Hippocampal formation (tissue), 2 donors: ENCODE results near the gene SLC66A3.
"Not testable (repeated sequence)": the region's sequence is repeated elsewhere in the genome, so short reads cannot be mapped to it uniquely, and the experiment has no call there.

Source experiments
- DNase-seq, 2 donors: peaks; one replicate each; lab custom pipeline; 2025; lab: John Stamatoyannopoulos, UW

The SLC66A3 gene

DNA sequence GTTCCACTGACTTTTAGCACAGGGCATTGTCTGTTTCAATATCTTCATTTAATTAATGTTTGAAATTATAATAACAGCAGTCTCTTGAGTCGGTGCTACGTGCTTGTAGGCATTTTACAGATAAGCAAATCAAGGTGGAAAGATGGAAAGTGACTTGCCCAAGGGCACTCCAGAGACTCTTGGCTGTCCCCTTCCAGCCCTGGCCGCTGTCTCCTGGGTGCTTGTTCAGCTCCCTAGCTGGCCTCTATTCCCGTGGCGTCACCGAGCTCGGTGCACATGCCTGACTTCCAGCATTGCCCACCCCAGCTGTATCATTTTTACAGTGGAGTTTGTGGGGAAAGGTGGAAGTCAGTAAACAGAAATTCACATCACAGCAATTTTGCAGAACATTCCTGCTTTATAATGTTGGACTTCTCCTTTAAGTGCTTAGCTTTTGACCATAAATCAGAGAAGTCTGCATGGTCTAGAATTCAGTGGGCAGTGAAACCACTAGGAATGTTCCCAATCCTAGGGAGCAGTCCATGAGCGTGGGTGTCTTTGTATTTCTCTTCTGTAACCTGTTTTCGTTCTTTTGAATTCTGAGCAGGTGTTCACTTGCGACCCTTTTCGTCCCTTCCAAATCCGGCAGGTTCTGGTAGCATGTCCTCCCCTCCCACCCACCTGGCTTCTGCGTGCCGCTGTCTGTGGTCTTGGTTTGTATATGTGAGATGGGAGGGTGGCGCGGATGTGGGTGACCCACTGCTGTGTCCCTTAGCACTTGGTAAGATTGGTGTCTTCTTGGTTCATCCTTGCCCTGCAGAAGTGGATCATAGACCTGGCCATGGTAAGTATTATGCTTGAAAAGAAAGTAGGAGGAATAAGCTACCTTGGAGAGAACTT lies 8.4 kb downstream of the SLC66A3 start:
- DNase-seq: no peak

DNA sequence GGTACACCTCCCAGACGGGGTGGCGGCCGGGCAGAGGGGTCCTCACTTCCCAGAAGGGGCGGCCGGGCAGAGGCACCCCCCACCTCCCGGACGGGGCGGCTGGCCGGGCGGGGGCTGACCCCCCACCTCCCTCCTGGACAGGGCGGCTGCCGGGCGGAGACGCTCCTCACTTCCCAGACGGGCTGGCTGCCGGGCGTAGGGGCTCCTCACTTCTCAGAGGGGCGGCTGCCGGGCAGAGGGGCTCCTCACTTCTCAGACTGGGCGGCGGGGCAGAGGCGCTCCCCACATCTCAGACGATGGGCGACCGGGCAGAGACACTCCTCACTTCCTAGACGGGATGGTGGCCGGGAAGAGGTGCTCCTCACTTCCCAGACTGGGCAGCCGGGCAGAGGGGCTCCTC lies 9.8 kb downstream of the SLC66A3 start:
- DNase-seq: not testable (repeated sequence)

DNA sequence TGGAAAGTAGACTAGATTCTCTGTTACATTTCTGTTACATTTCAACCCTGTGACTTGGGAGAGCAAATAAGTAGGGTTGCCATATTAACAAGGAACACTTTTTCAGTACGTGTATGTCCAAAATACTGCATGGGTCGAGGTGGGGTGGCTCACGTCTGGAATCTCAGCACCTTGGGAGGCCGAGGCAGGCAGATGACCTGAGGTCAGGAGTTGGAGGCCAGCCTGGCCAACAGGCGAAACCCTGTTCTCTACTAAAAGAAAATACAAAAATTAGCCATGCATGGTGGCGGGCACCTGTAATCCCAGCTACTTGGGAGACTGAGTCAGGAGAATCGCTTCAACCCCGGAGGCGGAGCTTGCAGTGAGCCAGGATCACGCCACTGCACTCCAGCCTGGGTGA lies 11.2 kb downstream of the SLC66A3 start:
- no peak for DNase-seq

DNA sequence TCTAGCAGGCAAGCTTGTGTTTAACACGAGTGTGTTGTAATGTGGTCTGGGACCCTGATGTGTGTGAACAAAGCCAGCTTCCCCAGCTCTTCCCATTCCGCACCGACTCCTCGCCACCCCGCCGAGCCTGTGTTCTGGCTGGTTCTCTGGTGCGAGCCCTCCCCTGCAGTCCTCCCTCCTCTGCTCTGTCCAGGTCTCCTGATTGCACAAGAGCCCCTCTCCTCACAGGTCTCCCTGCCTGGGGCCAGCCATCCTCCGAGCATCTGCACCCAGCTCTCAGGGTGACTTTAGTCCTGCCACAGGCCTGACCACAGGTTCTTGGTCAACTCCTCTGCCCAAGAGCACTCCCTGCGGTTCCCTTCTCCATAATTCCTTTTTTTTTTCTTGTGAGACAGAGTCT lies 13.2 kb downstream of the SLC66A3 start:
- DNase-seq: no peak

DNA sequence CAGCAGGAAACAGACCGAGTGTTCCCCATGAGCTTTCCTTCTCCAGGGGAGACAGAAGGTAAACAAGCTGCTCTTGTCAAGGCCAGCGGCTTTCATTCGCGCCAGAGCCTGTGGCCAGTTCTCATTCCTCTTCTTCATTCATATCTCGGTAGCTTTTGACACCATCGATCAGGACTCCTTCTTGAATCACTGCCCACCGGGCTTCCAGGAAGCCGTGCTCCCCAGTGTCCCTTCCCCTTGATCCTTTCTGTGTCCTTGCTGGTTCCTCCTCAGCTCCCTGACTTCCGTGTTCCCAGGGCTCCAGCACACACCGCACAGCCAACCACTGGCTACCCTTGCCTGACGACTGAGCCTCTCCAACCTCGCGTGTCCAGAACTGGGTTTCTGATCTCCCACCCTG lies 14.1 kb downstream of the SLC66A3 start:
- no peak for DNase-seq

DNA sequence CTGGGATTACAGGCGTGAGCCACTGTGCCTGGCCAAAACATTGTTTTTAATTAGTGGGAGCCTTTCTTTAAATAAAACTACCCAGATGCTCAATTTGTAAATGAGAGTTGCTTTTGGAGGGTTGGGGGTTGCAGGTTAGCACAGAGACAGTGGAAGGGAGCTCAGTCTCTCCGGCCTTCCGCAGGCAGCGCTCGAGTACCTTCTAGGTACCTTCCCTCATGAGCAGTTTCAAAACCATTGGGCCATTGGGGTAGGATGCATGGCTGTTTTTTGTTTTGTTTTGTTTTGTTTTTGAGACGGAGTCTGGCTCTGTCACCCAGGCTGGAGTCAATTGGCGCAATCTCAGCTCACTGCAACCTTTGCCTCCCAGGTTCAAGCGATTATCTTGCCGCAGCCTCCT lies 19.0 kb downstream of the SLC66A3 start:
- DNase-seq: no peak

DNA sequence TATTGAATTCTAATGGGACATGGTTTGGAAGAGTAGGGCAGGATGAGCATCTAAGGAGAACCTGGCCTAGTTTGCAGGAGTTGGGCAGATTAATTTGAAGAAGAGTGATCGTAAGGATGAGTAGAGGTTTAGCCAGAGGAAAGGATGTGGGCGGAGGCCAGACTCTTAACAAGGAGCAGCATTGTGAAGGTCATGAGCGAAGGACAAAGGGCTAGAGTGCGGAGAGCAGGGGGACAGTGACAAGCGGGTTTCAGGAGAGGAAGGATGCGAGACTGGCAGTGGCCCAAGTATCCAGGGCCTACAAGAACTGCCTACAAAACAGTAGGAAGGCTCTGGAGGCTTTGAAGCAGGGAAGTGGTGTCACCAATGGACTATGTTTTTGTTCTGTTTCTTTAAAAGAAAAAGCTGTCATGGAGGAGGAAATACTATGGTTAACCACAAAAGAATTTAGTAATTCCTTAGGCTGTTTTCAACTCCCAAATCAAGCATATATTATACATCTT lies 20.1 kb downstream of the SLC66A3 start:
- DNase-seq: no peak

DNA sequence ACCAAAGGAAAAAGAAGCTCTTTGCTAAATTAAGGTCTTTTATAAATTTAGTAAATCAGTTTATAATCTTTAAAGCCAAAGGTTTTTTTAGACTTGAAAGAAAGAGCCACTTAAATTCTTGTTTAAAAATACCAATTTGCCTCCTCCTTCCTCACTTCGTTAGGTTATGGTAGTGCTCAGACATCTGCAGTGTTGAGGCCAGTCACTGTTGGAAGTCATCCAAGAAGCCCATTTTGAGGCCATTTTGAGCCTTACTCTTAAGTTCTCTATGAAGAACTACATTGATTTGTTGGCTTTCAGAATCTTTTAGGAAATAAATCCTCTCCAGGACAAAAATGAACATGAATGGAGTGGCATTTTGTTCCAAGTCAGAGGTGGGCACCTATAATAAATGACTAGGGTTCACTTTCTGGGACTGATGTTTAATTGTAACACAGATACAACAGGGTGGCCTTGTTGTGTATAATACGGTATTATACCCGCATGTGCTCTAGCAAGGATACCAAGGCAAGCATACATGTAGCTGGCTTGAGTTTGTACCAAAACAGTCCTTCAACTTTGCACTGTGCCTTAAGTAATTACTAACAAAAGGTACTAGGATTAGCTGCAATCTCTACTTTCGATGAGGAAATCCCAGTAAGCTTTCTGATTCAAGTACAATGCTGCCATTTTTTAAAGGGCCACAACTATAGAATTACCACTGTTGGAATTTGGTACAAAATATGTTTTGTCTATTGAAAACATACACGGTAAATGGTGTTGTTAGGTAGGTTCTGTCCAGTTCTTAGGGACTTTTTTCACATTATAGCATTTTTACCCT lies 22.8 kb downstream of the SLC66A3 start:
- no peak for DNase-seq

DNA sequence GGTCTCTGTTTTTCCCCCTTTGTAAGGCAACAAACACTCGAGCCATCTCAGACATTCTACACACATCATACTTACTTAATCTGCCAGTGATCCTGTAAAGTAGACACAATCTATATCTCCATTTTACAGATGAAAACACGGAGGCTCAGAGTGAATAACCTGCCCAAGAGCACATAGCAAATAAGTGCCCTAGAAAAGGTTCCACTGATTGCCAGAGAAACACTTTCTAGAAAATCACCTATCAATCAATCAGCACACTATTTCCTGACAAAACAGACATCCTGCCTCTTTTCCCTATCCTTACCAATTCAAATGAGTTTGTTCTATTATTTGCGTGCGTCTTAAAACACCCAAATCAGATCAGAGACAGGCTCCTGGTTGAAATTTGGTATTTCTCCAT lies 23.9 kb downstream of the SLC66A3 start:
- DNase-seq: no peak

DNA sequence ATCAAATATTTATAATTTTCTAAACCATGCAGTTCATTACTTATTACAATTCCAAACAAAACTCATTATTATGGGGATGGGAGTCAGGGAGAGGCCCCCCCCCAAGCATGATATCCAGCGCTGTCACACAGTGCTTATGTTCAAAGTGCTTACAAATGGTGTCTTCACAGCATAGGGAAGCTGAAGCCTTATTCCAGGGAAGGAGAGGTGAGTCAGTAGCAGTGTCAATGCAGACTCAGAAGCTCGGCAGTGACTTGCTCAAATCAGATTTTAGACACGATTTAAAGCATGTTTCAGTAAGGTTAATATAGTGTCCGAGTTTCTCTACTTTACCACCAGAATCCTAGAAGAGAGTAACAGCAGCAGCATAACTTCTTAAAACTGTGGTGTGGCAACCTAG lies 24.6 kb downstream of the SLC66A3 start:
- DNase-seq: no peak

DNA sequence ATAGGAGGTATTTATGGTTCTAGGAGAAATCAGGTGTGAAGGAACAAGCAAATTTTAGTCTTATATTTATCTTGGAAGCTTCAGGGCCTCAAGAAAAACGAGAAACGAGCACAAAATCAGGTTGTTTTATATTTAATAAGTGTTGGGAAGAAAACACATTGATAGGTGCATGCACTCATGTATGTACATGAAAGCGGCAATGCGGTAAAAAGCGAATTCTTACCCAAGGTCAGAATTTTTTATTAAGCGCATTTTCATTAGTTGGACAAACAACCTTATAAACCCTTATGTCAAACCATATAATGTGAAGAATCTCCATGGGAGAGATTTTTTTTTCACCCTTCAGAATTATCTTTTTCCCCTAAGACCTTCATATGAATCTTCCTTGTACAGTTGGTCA lies 25.4 kb downstream of the SLC66A3 start:
- no peak for DNase-seq

DNA sequence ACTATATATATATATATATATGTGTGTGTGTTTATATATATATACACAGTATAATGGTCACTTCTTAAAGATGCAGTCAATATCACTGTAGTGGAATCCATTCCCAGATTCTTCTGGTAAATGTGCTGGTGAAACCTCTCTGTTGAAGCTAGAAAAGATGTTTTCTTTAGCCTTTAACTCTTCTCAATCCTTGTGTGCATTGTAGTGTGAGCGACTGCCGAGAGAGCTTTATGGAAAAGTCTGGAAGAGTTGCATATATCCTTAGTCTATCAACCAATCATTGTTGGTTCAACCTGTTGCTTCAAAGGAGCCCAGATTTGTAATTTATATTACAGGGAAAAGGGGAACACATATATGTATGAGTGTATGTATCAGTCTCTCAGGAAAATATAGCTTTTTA lies 27.7 kb downstream of the SLC66A3 start:
- DNase-seq: no peak

DNA sequence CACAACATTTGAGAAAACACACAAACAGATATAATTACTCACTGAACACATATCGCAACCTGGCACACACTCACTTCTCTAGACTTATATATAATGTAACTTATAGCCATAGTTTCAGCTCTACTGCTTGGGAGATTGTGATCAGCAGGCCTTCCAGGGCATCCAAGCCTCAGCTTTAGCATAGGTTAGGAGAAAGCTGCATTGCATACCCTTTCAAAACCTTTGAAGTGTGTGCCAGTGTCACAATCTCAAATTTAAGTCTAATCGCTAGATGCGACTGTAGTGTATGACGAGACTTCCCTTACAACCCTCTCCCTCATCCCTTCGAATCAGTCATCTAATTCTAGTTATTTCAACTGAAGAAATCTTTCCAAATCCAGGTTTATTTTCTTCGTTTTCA lies 30.9 kb downstream of the SLC66A3 start:
- DNase-seq: no peak

DNA sequence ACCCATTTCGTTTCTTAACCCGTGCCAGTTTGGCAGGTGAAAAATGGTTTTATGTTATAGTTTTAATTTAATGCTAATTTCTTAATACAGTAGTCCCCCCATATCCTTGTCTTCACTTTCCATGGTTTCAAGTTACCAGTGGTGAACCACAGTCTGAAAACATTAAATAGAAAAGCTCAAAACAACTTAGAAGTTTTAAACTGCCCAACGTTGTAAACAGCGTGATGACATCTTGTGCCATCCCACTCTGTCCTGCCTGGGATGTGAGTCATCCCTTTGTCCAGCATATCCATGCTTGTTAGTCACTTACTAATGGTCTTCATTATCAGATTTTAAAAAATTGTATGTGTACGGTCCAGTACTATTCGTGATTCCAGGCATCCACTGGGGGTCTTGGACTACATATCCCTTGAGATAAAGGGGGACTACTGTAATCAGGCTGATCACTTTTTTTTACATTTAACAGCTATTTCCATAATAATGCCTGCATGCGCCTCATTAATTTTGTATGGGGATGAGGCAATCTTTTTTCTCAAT lies 31.9 kb downstream of the SLC66A3 start:
- no peak for DNase-seq

DNA sequence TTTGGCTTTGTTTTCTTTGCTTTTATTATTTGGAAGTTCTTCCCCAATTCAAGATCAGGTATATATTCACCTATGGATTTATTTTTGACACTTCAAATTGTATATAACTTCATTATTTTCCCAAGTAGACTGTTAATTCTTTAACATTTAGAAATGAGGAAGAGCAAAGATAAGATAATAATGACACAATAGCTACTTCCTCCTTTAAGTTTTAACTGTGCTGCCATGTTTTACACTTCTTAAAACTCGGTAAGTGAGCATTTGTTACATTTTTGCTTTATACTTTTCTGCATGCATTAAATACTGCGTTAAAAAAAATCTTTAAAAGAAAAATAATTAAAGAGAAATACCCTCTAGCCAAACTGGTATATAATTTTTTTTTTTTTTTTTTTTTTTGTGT lies 32.5 kb downstream of the SLC66A3 start:
- DNase-seq: no peak

DNA sequence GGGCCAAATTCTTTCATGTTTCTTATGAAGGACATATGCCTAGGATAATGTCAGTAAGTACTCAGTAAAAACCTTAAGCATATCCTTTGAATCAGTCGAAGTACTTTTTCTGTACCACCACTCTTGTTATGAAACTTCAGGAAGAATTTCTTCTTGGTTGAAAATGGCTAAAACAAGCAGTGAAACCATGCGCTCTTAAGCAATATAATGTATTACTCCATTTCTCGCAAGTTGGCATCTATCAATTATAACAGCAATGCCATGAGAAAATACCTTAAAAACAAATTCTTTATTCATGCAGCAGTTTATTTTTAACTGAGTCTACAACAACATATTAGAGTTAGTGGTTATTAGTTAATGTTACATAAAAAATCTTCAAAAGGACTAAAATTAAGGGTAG lies 41.0 kb downstream of the SLC66A3 start:
- DNase-seq: no peak

DNA sequence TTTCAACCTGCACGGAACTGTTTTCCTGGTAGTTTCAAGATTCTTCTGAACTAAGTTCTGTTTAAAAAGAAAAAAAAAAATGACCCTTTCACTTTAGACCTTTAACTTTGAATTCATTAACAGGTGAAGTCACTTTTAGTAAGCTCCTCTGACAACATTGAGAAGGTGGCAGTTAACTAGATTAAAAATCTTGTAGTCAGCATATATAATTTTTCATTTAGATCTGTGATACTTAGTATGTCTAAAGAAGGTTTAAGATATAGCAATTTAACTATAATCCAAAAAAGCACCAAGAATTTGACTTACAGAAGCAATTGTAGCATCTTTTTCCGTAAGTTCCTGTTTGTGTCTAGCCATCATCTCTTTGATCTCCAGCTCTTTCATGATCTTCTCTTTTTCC lies 45.4 kb downstream of the SLC66A3 start:
- DNase-seq: no peak

DNA sequence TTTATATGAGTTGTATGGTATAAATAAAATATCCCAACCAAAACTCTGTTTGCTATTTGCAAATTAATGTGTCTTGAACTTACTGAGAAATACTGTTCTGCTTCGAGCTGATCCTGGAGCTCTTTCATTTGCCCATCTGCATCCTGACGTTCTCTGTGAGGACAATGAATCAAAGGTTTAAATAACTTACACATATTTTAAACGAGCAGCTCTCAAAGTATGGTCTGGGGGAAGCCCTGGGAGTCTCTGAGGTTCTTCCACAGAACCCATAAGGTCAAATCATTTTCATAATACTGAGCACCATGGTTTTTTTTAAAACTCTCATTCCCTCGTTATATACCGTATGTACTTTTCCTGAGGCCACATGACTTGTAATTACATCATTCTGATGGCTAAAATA lies 46.7 kb downstream of the SLC66A3 start:
- DNase-seq: no peak

DNA sequence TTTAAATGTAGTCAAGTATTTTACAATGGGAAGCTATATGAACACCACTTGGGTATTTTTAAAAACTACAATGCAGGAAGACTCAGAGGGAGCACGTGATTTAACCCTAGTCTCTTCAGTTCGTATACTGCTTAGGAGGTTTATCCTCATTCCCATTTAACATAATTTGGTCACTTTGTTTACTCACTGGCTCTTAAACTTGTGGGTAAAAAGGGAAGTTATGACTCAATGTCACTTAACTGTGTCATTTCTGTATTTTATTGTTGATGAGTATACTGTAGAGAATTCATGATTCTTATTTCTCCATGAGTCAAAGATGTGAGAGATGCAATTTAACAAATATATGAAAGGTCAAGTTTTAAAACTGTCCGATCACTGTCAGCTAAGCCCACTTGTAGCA lies 48.2 kb downstream of the SLC66A3 start:
- no peak for DNase-seq

DNA sequence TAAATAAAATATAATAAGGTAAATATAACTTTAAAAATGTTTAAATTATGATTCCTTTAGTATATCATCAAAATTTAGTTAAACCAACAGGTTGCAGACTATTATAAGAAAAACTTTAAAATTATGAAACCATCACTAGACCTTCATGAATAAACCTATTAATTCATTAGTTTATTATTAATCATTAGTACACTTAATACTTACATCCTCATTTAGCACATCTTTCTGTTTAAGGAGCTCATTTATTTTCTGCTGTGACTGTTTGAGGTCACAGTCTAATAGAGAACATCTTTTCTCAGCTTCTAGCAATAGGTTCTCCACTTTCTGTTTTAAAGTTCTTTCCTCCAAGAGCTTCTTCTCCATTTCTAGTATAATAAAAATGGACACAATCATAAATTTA lies 52.8 kb downstream of the SLC66A3 start:
- DNase-seq: no peak

DNA sequence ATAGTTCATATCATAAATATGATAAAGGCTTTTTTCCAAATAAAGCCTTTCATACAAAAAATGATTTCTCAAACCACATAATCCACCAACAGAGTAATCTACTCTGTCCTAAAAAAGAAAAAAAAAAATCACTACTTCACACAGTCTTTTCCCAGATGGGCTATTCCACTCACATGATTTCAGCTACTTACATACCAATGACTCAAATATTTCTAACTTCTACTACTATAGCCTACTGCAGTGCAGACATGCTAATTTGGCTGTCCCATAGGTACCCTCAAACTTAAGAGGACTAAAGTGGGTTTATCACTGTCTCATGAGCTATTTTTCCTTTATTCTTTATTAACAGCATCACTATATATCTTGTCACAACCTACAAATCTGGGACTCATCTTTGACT lies 57.4 kb downstream of the SLC66A3 start:
- DNase-seq: no peak

DNA sequence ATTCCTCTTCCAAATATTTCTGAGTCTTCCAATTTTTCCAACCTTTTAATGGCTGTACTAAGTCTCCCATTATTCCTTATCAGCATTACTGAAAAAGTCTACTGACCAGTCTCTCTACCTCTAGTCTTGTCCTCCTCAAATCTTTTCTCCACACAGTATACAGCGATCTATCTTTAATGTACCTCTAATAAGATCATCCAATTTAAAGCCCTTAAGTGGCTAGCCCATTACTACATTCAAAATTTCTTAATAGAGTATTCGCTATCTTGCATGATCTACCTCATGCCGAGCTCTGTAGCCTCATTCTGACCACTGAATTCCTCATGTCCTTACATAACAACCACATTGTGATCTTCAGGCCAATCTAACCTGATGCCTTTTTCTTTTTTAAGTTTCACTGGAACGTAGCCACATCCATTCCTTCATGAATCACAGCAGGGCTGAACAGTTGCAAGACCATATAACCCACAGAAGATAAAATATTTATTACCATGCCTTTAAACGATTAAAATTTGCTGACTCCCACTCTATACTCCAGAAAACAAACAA lies 57.9 kb downstream of the SLC66A3 start:
- no peak for DNase-seq

DNA sequence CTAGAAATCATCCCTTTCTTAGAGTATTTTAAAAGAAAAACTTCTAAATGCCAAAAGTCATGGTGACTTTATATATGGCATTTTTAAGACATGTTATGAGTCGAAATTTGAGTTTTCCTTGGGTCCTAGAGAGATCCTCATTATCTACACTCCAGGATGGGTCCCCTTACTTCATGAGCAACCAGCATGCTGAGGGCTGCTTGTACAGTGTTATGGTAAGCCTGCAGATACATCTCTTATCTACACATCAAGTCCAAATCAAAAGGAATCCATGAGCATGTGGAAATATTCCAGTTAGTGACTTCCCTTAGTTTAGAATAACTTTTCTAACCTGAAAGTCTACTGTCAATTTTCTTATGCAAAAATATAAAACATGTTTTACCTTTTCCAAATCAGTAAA lies 58.7 kb downstream of the SLC66A3 start:
- DNase-seq: no peak
